ENCODE measurements around the gene PTGFRN.

Gene PTGFRN

DNA sequence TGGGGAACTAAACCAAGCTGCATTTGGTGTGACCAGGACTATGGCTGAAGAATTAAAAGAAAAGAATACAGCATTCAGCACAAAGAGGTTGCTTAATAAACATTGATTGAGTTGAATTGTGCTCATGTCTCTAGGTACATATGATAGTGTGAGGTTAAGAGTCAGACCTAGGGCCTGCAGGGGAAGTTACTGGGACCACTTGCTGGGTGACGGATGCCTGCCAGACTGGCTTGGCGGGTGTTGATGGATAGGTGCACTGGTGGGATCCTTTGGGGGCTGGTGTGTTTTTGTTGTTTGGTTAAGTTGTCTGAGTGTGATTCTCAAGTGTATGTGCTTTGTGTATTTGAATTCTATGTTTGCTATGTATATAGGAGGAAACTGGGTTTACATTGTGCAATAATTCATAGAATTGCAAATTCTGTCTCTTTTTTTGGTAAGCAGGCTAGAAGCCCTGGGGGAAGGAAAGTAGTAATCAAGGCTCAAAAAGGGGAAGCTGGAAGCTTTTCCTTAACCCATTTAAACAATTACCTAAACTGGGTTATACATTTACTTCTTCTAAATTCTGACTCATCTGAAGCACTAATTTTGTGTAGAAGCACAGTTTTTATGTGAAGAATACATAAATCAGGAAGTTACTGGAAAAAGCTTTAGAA is 93.6 kb downstream of the PTGFRN start:
- no peak for FAIRE-seq

DNA sequence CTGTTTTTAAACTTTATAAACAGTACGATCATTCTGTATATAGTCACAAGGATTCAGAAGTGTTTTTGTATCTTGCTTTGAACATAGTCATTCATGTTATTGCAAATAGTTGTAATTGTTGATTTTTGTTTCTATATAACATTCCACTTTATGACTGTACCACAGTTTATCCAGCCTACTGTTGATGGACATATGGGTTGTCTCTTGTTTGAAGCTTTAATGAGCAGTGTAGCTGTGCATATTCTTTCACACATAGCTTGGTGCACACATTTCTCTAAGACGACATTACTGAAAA is 98.0 kb downstream of the PTGFRN start:
- no peak for FAIRE-seq

DNA sequence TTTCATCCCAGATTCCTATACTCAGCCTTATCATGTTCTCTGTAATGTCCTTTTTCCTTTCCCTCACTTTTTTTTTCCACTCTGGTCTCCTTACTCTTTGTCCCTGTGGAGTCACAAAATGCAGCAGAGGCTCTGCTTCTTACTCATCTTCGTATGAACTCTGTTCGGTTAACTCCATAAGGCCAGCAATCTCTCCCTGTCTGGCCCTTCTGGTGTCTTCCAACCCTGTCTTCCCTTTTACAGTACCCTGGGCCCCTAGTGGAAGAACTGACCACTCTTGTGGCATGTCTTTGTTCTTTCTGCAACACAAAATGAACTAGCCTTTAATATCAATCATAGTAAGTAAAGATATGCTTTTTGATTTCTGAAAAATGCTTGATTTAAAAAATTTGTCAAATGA is 98.9 kb downstream of the PTGFRN start:
- no peak for FAIRE-seq

DNA sequence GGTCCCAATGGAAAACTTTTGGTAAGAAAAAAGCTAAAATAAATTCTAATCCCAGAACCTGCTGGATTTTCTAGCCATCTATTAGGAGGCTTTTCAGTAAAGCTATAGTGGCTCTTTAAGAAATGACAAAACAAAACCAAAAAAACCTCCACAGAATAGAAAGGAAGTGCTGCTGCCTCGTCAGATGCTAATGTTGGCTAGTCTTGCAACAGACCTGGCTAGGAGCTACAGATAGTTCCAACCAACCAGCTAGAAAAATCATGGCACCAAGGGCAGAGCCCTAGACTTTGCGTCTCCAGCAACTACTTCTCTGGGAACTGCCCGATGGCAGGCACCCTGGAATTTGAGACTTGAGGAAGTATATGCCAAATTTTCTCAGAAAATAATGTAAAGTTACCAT is 99.4 kb downstream of the PTGFRN start:
- FAIRE-seq, result no peak

DNA sequence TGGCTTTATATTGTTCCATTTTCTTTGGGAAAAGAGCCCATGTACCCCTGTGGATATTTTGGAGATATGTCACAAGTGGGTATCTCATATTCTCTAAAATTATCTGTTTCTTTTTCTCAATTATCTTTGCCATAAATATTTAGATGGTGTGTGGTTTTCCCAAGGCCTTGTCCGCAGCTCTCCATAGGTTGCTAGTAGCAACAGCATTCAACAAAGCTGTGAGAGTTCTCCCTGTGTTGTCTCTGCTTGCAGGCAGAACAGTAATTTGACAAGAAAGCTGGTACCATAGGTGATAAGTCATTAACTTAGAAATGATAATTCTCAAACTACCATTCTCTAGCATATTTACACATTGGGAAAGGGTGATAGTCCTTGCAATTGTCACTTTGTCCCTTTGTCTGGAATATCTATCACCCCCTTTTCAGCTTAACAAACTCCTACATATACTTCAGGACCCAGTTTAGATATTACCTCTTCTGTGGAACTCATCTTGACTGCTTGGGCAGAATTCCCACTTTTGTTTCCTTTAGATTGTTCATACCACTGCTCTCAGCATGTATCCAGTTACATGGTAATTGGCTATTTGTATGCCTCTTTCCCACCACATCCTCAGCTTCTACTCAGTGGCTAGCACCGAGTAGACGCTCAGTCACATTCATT is 100.7 kb downstream of the PTGFRN start:
- no peak for FAIRE-seq

DNA sequence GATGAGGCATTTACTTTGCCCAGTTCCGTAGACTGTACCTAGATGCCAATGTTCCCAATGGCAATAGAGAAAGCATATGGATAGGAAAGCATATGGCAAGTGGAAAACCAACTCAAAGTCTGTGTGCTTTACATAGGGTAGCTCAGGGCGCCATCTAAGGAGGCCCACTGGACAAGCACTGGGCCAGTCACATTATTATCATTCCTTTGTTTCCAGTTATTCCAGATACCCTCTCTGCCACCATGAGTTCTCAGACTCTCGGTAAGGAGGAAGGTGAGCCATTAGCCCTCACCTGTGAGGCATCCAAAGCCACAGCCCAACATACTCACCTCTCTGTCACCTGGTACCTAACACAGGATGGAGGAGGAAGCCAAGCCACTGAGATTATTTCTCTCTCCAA is 101.6 kb downstream of the PTGFRN start:
- FAIRE-seq, result no peak

DNA sequence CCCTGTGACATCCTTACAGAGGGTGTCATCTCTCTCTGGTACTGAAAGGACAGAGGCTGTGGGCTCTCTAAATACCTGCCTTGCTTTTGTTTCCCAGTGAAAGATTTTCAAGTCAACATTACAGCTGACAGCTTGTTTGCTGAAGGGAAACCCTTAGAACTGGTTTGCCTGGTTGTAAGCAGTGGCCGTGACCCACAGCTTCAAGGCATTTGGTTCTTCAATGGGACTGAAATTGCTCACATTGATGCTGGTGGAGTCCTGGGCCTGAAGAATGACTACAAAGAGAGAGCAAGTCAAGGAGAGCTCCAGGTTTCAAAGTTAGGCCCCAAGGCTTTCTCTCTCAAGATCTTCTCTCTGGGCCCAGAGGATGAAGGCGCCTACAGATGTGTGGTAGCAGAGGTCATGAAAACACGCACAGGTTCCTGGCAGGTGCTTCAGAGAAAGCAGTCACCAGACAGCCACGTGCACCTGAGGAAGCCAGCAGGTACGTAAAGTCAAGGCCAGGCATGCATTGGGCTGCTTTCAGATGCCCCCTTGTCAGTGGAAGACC is 103.7 kb downstream of the PTGFRN start:
- no peak for FAIRE-seq

DNA sequence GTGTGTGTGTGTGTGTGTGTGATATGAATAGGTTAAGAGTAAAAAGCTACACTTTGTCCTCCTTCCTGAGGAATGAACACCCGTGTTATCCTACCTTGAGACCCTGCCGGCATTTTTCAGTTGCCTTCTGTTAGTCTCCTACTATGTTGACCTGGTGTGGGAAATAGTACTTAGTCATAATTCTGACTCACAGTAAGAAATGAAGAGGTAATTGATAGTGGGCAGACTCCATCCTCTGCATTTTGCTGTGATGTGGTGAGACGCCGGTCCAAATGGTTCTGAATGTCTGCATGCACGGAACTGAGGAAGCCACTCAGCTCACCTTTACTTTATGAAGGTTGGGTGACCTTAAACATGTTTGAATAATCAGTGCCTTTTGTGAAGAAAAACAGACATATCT is 104.5 kb downstream of the PTGFRN start:
- no peak for FAIRE-seq

DNA sequence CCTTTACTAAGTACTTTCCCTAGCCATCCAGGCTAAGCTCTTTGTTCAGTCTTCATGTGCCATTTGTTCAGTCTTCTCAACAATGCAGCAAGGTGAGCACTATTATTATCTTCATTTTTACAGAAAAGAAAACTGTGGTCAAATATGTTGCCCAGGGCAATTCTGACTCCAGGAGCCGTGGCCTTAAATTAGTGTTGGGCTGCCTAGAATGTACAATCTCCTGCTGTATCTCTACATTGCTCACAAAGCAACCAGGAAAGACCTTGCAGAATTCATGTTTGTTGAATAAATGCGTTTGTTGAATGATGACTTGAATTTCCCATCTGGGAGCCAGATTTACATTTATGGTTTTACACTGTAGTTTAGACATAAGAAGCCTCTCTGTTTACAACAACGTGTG is 106.0 kb downstream of the PTGFRN start:
- no peak for FAIRE-seq

DNA sequence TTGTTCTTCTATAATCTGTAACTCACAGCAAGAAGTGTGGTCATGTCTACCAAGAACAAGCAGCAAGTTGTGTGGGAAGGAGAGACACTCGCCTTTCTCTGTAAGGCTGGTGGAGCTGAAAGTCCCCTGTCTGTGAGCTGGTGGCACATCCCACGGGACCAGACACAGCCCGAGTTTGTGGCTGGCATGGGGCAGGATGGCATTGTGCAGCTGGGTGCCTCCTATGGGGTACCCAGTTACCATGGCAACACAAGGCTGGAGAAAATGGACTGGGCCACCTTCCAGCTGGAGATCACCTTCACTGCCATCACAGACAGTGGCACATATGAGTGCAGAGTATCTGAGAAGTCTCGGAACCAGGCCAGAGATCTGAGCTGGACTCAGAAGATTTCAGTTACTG is 107.3 kb downstream of the PTGFRN start:
- no peak for FAIRE-seq

DNA sequence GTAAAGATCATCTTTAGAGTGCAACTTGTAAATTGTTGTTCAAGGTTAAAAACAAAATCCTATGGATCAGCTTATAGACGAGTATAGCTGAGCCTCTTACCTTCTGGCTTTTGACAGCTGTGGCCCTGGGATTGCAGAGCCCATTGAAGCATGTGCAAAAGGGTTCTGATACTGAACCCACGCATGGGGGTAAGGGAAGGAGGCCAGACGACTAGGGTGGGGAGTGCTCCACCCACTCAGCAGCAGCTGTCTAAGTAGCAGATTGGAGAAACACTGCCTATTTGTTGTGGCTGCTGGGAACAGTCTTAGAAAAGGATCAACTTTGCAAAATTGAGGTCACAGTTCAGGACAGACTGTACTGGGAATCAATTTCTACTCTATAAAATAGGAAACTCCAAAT is 107.9 kb downstream of the PTGFRN start:
- no peak for FAIRE-seq

DNA sequence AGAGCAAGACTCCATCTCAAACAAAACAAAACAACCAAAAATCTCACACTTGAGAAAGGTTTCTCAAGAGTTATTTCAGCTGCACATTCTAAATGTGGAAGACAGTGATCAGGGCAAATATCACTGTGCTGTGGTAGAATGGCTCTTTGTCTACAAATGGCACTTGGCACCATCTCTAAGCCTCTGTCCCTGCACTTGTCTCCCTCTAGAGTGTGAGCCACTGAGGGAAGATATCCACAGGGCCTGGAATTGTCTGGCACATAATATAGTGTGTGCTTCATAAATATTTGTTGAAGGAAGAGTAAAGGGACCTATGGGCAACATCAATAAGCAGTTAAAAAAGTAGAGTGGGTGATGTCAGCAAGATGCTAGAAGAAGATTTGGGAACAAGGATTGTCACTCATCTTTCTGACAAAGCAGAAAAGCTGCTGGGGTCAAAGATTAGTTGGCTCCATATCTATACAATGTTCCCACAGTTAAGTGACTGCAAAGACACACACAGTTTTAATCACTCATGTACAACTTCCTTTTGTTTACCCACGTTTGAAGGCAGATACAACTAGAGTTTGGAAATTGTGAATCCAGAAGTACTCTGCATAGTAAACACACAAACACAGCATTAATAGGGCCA is 110.9 kb downstream of the PTGFRN start:
- FAIRE-seq, result no peak

DNA sequence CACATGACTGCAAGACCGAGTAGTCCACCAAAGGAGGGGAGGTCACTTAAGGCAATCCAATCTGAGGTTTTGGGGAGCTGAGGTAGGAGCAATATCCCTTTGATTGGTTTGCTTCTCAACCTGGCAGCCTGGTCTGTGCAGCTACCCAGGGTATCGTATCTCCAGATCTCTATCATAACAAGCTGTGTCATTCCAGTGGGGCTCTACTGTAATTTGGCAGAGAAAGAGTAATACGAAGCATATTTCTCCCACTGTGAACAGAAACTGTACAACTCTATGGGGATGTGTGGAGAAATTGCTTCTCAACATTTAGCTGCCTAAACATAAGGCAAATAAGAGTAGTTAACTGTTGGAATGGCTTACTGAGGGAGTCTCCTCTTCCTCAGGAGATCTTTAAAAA is 112.4 kb downstream of the PTGFRN start:
- no peak for FAIRE-seq

DNA sequence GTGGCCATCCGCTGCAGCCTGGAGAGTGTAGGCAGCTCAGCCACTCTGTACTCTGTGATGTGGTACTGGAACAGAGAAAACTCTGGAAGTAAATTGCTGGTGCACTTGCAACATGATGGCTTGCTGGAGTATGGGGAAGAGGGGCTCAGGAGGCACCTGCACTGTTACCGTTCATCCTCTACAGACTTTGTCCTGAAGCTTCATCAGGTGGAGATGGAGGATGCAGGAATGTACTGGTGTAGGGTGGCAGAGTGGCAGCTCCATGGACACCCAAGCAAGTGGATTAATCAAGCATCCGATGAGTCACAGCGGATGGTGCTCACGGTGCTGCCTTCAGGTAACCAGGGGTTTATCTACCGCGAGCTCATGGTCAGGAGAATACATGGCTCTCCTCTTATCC is 115.9 kb downstream of the PTGFRN start:
- no peak for FAIRE-seq

DNA sequence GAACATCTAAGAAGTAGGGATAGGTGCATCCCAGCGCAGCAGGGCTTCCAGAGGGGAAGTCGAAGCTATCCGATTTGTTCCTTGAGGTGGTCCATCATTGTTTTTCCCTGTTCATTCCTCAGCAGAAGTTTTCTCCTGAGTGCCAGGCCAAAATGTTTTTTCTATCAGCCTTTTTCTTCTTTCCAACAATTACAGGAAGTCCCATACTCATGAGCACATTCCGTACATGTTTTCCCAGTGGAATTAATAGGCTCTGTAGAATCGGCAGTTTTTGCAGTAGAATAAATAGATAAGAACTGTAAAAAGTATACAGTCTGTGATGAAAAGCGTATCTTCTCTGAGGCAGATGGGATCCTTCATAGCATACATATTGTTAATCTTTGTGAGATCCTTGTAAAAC is 116.6 kb downstream of the PTGFRN start:
- no peak for FAIRE-seq

DNA sequence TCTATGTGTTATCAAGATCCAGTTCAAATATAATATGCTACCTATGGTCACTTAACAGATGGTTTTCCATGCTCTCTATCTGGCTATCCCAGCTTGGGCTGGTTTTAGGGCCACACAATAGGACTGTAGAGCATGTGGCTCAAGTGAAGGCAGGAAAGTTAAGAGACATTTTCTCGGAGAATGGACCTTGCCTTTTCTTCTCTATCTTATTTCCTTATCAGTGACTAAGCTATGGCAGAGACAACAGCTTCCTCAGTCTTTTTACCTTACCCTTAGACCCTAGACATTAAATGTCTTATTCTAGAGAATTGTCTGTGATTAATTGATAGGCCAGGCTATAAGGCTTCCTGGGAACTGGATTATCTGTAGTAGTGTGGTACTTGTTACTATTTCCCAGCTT is 120.0 kb downstream of the PTGFRN start:
- FAIRE-seq, result no peak

DNA sequence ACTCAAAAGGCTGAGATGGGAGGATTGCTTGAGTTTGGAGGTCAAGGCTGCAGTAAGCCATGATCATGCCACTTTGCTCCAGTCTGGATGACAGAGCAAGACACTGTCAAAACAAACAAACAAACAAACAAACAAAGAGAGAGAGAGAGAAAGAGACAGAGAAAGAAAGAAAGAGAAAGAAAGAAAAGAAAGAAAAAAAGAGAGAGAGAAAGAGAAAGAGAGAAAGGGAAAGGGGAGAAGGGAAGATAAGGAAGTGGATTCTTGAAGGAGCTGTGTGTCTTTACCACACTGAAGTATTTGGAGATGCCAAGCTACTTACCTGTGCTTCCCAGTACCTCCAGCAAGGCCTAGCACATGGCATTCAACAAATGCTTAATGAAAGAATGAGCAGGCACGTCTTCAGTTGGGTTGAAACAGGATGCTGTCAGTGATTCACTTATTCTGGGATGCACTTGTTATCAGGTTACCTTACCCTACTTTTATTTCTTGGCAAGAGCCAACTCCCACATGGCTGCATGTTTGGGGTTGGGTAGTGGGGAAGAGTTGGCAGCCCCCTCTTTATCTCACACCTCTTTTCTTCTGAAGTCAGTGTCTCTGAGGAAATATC is 120.7 kb downstream of the PTGFRN start:
- no peak for FAIRE-seq

DNA sequence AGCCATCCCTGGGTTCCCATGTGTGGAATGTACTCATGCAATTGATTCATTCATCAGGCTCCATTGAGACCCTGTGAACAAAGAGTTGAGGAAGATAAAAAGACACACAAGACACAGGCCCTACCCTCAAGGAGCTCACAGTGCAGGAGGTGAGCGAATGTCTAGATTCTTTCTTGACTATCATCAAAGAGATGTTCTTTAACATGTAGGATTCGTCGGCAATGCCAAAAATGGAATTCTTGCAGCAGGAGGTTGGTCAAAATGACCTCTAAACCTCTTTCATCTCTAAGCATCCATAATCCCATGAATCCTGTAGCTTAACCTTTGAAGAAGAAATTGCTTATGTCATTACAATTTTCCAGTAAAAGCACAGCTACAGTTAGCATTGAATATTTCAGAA is 122.5 kb downstream of the PTGFRN start:
- FAIRE-seq, result no peak

DNA sequence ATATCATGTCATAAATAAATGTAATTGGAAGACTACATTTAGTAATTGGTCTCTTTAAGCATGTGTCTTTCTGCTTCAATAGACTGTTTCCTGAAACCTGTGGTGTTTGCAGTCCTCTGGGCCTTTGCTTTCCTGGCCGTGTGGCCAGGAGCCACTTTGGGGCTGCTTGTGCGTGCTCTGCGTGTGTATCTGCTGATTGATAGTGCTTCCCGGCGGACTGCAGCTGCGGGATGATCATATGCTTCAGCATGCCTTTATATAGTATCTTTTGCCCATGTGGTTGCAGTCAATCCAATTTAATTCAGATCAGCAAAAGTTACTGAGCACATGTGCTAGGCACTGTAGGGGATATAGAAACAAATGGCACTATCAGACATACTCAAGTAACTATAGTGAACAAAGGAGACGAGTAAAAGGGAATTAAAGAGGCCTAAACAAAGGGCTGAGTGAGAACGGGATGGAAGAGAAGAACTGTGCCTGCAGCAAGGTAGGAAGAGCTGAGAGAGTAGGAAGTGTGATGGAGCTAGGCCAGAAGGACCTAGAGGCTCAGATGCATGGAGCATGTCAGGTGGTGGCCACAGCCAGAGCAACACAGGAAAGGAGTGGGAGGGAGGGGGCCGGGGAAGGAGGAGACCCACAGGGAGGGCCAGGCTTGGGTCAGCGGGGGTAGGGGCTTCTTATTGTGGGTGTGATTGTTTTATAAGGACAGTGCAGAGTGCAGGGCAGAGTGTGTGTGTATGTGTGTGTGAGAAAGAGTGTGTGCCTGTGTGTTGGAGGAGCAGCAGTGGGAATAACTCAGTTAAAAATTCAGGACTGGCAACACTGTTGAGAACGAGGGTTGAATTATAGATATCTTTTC is 123.2 kb downstream of the PTGFRN start:
- no peak for FAIRE-seq

DNA sequence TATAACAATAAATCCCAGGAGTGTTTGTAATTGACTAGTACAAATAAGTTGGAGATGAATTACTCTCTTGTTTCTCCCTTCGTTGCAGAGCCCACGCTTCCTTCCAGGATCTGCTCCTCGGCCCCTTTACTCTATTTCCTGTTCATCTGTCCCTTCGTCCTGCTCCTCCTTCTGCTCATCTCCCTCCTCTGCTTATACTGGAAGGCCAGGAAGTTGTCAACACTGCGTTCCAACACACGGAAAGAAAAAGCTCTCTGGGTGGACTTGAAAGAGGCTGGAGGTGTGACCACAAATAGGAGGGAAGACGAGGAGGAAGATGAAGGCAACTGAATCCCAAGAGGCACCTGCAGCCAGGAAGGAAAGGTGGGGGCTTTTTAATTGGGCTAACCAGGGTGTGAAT is 124.1 kb downstream of the PTGFRN start:
- FAIRE-seq, result no peak

DNA sequence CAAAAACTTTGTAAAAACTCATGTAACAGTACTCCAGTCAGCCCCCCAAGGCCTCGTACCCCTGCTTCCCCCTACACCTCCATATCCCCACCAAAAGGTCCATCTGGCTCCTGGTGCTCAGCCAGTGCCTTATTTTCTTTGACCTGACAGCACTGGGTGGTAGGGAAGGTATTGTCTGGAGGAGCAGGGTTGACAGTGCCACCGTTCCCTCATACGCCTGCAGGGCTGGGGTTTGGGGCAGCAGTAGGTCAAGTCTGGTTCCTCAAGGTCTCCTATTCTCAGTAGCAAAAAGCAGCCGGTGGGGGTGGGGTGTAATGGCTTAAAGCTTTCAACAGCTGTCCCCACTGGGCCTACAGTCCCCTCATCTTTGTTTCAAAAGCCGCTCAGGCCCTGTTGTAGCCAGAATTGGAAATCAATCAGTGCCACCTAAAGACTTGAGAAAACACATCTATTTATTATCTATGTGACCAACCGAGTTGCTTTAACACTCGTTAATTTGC is 125.1 kb downstream of the PTGFRN start:
- no peak for FAIRE-seq

DNA sequence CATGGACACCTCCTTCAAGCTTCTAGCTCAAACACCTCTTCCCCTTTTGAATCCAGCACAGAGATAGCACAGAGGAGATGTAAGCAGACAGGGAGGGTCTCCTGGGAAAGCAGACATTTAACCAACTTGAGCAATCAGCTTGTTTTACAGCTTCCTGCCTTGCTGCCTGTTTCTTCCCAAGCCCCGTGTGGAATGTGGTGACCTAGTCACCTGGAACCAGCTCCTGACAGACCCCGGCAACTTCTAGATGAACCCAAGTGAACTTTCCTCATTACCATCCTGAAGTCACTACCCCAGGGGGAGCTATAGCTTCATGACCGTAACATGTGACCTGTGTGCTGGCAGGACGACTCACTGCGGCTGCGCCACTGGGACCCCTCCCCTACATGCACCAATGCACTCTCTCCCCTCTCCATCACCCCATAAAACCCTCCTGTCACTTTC is 126.3 kb downstream of the PTGFRN start:
- FAIRE-seq, result no peak

DNA sequence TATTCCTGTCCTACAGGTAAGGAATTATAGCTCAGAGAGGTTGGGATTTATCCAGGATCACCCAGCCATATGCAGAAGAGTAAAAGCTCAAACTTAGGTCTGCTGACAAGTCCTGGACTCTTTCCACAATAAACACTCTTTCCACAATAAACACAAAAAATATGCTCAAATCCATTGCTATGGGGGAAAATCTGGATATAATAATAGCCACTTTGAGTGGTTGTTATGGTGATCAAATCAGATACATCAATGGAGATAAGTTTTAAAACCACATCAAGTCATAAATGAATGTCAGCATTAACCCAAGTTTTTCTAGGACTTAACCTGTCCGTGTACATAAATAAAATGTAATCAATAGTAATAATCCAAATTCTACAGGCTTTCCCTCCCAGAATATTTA is 128.1 kb downstream of the PTGFRN start:
- no peak for FAIRE-seq

Measured in A204.1 (cell line).